GM12878 (cell line): Measurements from ENCODE around the gene MTF2. TPM values are rescaled to one million over a fixed set of nuclear protein-coding genes. Genes with fewer than 3 reads are reported as not detected.

ENCODE experiments used
- ETV6 ChIP-seq, 2 experiments: fragments of 450-650 bp in 1 of 2; IDR thresholded peaks in 1 of 2; conservative IDR thresholded peaks in 1 of 2; 2 replicates each; pipeline ENCODE4 v1.6.1; 2014; ENCODE audit warnings: antibody characterized with exemption in 1 of 2, borderline replicate concordance in 1 of 2, low read depth in 1 of 2, mild to moderate bottlenecking in 1 of 2, moderate library complexity in 1 of 2
- MEF2A ChIP-seq: IDR thresholded peaks from 2 replicates; pipeline ENCODE4 v1.6.1; 2011; ENCODE audit warnings: low read depth, mild to moderate bottlenecking, low read length, moderate library complexity; ENCODE audit not compliant: insufficient read depth
- PAX8 ChIP-seq: fragments of 450-650 bp; IDR thresholded peaks from 2 replicates; pipeline ENCODE4 v1.6.1; 2017; ENCODE audit warnings: mild to moderate bottlenecking, moderate library complexity
- SMAD1 ChIP-seq: fragments of 450-650 bp; IDR thresholded peaks from 2 replicates; pipeline ENCODE4 v1.6.1; 2018; ENCODE audit warnings: mild to moderate bottlenecking, low read depth; ENCODE audit not compliant: partially characterized antibody
- SMAD5 ChIP-seq: IDR thresholded peaks from 2 replicates; pipeline ENCODE4 v1.6.1; 2016; ENCODE audit warnings: antibody characterized with exemption, low read depth
- SREBF1 ChIP-seq: IDR thresholded peaks from 2 replicates; pipeline ENCODE4 v1.6.1; 2012; ENCODE audit warnings: mild to moderate bottlenecking, low read length
- SREBF2 ChIP-seq: IDR thresholded peaks from 2 replicates; pipeline ENCODE4 v1.6.1; 2012; ENCODE audit warnings: mild to moderate bottlenecking, low read length
- SRF ChIP-seq, 2 experiments: IDR thresholded peaks; 2 replicates each; pipeline ENCODE4 v1.6.1; 2011; ENCODE audit warnings: low read depth in 2 of 2, low read length in 2 of 2, mild to moderate bottlenecking in 1 of 2, moderate library complexity in 1 of 2
- TAF1 ChIP-seq: IDR thresholded peaks from 2 replicates; pipeline ENCODE4 v1.6.1; 2011; ENCODE audit warnings: mild to moderate bottlenecking, low read depth, low read length, borderline replicate concordance
- polyA plus RNA-seq, 11 experiments: library from polyadenylated mRNA; depleted of rRNA in 4 of 11; unstranded in 6 of 11; stranded (reverse) in 5 of 11; fragments of >200 nt; fragmentation: Nextera tagmentation in 4 of 11; fragmentation: Illumina TruSeq in 1 of 11; extraction: Ambion mirVana in 4 of 11; extraction: Trizol in 1 of 11; gene quantifications; 1 replicate in 1 of 11; 2 replicates in 10 of 11; pipeline versions ENCODE4 v1.2.1 to v1.2.3, GENCODE V29; 2011 to 2016; ENCODE audit warnings: inconsistent platforms in 2 of 11, missing spikeins in 2 of 11, low read depth in 1 of 11
- total RNA-seq, 4 experiments: library from RNA; depleted of rRNA in 3 of 4; stranded (reverse); fragments of >200 nt in 3 of 4; fragmentation: Illumina TruSeq in 1 of 4; extraction: Trizol in 1 of 4; gene quantifications; 2 replicates each; pipeline versions ENCODE4 v1.2.1 to v1.2.3, GENCODE V29; 2013 to 2021
- TF ChIP-seq, protein P1 (sequence below): fragments of 450-650 bp; formaldehyde crosslinking; IDR thresholded peaks from 2 replicates; pipeline ENCODE4 v1.4.0; 2020; ENCODE audit warnings: mild to moderate bottlenecking, moderate library complexity
- TF ChIP-seq, protein P2 (sequence below): IDR thresholded peaks from 2 replicates; pipeline ENCODE4 v1.6.1; 2011; ENCODE audit warnings: borderline replicate concordance, low read depth, mild to moderate bottlenecking, moderate library complexity, mixed read lengths, low read length; ENCODE audit not compliant: insufficient read depth; ENCODE audit errors: extremely low read length
- TF ChIP-seq, protein P3 (sequence below): fragments of 450-650 bp; IDR thresholded peaks from 2 replicates; pipeline ENCODE4 v1.6.1; 2018; ENCODE audit warnings: mild to moderate bottlenecking, low read depth, moderate library complexity; ENCODE audit not compliant: partially characterized antibody
- TF ChIP-seq, protein P4 (sequence below): fragments of 450-650 bp; IDR thresholded peaks from 2 replicates; pipeline ENCODE4 v1.6.1; 2014; ENCODE audit warnings: mild to moderate bottlenecking

Gene MTF2
- total and polyA plus RNA-seq, 10 of the 15 experiments (the other 5 are each of a cell fraction or from before 2014, with no cell fraction given), result 22.6 to 74.9 (median 42.8) TPM

DNA sequence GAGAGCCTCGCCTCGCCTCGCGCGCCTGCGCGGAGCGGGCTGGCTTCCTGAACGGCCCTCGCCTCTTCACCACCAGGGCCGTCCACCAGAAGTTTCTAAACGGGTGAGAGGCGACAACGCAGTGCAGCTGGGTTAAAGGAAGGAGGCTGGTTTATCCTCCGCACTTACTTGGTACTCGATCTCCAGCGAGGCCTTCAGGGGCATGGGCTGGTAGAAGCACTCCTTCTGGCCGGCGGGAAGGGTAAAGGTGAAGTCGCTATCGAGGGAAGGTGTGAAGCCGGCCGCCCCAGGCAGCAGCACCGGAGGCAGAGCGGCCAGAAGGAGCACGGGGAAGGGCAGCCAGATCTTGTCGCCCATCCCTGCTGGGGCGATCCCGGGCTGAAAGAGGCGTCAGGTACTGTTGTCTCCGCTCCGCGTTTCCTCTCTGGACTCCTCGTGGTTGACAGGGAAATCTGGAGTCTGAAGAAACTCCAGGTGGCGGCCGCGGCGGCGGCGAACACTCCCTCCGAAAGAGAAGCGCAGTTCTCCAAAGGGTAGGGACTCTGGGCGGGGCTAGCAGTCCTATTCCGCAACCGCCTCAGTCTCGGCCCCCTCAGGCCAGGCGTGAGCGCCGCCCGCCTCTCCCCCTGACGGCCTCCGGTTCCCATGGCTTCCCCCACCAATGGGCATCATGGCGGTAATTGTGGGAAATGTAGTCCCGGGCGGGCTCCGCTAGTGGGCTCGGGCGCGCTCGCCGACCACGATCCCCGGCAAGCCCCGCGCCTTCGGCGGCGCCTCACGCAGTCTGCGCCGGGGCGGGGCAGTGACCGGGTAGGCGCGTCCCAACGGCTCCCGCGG, 101.0 kb downstream of the MTF2 start, which contains the start of gene TMED5 (continued):
- TF ChIP-seq, protein P1, sequence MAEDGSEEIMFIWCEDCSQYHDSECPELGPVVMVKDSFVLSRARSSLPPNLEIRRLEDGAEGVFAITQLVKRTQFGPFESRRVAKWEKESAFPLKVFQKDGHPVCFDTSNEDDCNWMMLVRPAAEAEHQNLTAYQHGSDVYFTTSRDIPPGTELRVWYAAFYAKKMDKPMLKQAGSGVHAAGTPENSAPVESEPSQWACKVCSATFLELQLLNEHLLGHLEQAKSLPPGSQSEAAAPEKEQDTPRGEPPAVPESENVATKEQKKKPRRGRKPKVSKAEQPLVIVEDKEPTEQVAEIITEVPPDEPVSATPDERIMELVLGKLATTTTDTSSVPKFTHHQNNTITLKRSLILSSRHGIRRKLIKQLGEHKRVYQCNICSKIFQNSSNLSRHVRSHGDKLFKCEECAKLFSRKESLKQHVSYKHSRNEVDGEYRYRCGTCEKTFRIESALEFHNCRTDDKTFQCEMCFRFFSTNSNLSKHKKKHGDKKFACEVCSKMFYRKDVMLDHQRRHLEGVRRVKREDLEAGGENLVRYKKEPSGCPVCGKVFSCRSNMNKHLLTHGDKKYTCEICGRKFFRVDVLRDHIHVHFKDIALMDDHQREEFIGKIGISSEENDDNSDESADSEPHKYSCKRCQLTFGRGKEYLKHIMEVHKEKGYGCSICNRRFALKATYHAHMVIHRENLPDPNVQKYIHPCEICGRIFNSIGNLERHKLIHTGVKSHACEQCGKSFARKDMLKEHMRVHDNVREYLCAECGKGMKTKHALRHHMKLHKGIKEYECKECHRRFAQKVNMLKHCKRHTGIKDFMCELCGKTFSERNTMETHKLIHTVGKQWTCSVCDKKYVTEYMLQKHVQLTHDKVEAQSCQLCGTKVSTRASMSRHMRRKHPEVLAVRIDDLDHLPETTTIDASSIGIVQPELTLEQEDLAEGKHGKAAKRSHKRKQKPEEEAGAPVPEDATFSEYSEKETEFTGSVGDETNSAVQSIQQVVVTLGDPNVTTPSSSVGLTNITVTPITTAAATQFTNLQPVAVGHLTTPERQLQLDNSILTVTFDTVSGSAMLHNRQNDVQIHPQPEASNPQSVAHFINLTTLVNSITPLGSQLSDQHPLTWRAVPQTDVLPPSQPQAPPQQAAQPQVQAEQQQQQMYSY (CRISPR knock-in tag), result no peak
- TF ChIP-seq, protein P2, sequence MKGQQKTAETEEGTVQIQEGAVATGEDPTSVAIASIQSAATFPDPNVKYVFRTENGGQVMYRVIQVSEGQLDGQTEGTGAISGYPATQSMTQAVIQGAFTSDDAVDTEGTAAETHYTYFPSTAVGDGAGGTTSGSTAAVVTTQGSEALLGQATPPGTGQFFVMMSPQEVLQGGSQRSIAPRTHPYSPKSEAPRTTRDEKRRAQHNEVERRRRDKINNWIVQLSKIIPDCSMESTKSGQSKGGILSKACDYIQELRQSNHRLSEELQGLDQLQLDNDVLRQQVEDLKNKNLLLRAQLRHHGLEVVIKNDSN, result no peak
- peak; percentile 80 for TF ChIP-seq TAF1
- TF ChIP-seq SRF (IDR thresholded peaks at IDR 0.05; ENCODE audit: low read depth in 2 of 2, low read length in 2 of 2), result 0 out of 4 replicates have a peak, but pooled peaks of 1 of the 2 experiments have one; percentile 25
- TF ChIP-seq, protein P3, sequence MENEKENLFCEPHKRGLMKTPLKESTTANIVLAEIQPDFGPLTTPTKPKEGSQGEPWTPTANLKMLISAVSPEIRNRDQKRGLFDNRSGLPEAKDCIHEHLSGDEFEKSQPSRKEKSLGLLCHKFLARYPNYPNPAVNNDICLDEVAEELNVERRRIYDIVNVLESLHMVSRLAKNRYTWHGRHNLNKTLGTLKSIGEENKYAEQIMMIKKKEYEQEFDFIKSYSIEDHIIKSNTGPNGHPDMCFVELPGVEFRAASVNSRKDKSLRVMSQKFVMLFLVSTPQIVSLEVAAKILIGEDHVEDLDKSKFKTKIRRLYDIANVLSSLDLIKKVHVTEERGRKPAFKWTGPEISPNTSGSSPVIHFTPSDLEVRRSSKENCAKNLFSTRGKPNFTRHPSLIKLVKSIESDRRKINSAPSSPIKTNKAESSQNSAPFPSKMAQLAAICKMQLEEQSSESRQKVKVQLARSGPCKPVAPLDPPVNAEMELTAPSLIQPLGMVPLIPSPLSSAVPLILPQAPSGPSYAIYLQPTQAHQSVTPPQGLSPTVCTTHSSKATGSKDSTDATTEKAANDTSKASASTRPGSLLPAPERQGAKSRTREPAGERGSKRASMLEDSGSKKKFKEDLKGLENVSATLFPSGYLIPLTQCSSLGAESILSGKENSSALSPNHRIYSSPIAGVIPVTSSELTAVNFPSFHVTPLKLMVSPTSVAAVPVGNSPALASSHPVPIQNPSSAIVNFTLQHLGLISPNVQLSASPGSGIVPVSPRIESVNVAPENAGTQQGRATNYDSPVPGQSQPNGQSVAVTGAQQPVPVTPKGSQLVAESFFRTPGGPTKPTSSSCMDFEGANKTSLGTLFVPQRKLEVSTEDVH, result no peak
- no peak for TF ChIP-seq SREBF1
- TF ChIP-seq MEF2A, result no peak
- TF ChIP-seq SMAD5, result peak; percentile 56; the same call in 1 of the 2 replicates
- no peak for TF ChIP-seq SREBF2
- TF ChIP-seq ETV6 (conservative IDR thresholded peaks at IDR 0.05 in 1 of 2, IDR thresholded peaks at IDR 0.05 in 1 of 2; ENCODE audit: borderline replicate concordance in 1 of 2, low read depth in 1 of 2), result no peak
- TF ChIP-seq PAX8, result no peak
- peak; percentile 80 for TF ChIP-seq SMAD1
- TF ChIP-seq, protein P4, sequence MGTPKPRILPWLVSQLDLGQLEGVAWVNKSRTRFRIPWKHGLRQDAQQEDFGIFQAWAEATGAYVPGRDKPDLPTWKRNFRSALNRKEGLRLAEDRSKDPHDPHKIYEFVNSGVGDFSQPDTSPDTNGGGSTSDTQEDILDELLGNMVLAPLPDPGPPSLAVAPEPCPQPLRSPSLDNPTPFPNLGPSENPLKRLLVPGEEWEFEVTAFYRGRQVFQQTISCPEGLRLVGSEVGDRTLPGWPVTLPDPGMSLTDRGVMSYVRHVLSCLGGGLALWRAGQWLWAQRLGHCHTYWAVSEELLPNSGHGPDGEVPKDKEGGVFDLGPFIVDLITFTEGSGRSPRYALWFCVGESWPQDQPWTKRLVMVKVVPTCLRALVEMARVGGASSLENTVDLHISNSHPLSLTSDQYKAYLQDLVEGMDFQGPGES, result no peak; the same call in 1 of the 2 replicates
